ENCODE data around the gene UGT1A6. TPM values are rescaled to one million over a fixed set of nuclear protein-coding genes. Genes with fewer than 3 reads are reported as not detected.
"Not testable (repeated sequence)": the region's sequence is repeated elsewhere in the genome, so short reads cannot be mapped to it uniquely, and the experiment has no call there.

UGT1A6 gene
- not detected for polyA plus RNA-seq (2013, experiment 1 of 2; ENCODE audit: insufficient read length)
- polyA plus RNA-seq (2013, experiment 2 of 2; ENCODE audit: insufficient read length) = not detected

- no peak for DNase-seq
These were observed at the start of gene UGT1A6 for GRCh38 chr2:233692648-233693047. TSS of gene UGT1A6 (plus strand) at chr2:233692890. CDS start at chr2:233693005, 115 bp downstream.

- DNase-seq = no peak
These were observed 49.6 kb upstream of the UGT1A6 start for GRCh38 chr2:233643128-233643527.

GRCh38 chr2:233646033-233646432, 46.7 kb upstream of the UGT1A6 start:
- DNase-seq = not testable (repeated sequence)

GRCh38 chr2:233650981-233651380, 41.7 kb upstream of the UGT1A6 start:
- no peak for DNase-seq

GRCh38 chr2:233651430-233651829, 41.3 kb upstream of the UGT1A6 start:
- DNase-seq = no peak

GRCh38 chr2:233654501-233654900, 38.2 kb upstream of the UGT1A6 start:
- DNase-seq = no peak

GRCh38 chr2:233655043-233655442, 37.6 kb upstream of the UGT1A6 start:
- no peak for DNase-seq

- not testable (repeated sequence) for DNase-seq
These were observed 36.7 kb upstream of the UGT1A6 start for GRCh38 chr2:233655943-233656342.

- no peak for DNase-seq
These were observed 36.2 kb upstream of the UGT1A6 start for GRCh38 chr2:233656443-233656842.

GRCh38 chr2:233658610-233659009, 34.1 kb upstream of the UGT1A6 start:
- no peak for DNase-seq

GRCh38 chr2:233663911-233664310, 28.8 kb upstream of the UGT1A6 start:
- DNase-seq = no peak

- no peak for DNase-seq
These were observed 24.0 kb upstream of the UGT1A6 start for GRCh38 chr2:233668605-233669260.

GRCh38 chr2:233671290-233672161, 21.2 kb upstream of the UGT1A6 start, which contains the start of gene UGT1A9:
TSS of gene UGT1A9 (plus strand) at chr2:233671898. CDS start at chr2:233671935, 37 bp downstream.
- no peak for DNase-seq

GRCh38 chr2:233672886-233673285, 19.8 kb upstream of the UGT1A6 start:
- no peak for DNase-seq

GRCh38 chr2:233673896-233674295, 18.8 kb upstream of the UGT1A6 start:
- DNase-seq = no peak

GRCh38 chr2:233674314-233674713, 18.4 kb upstream of the UGT1A6 start:
- DNase-seq = no peak

- DNase-seq = no peak
These were observed 17.7 kb upstream of the UGT1A6 start for GRCh38 chr2:233674995-233675394.

- peak; percentile 64 for DNase-seq
These were observed 16.6 kb upstream of the UGT1A6 start for GRCh38 chr2:233676046-233676445.

- no peak for DNase-seq
These were observed 13.5 kb upstream of the UGT1A6 start for GRCh38 chr2:233679196-233679595.

- DNase-seq = no peak
These were observed 12.2 kb upstream of the UGT1A6 start for GRCh38 chr2:233680361-233681045.

- no peak for DNase-seq
These were observed 11.1 kb upstream of the UGT1A6 start, which contains the start of gene UGT1A7 for GRCh38 chr2:233681521-233682099. TSS of gene UGT1A7 (plus strand) at chr2:233681901. CDS start at chr2:233681938, 37 bp downstream.

GRCh38 chr2:233684640-233685039, 8.1 kb upstream of the UGT1A6 start:
- DNase-seq = no peak
